ENCODE data around the gene PTH1R. TPM values are rescaled to one million over a fixed set of nuclear protein-coding genes. Genes with fewer than 3 reads are reported as not detected.

The PTH1R gene
- polyA plus RNA-seq, 3 donors, result not detected

- no peak overlapping the region for H3K4me3 ChIP-seq (replicated peaks in 1 of 3; ENCODE audit: low read depth in 2 of 3, low read length in 3 of 3)
- peak overlapping the region in 1 of 7 donors; percentile 22 for H3K27ac Mint-ChIP-seq
- H3K4me1 ChIP-seq (ENCODE audit: control insufficient read depth in 1 of 2, insufficient read depth in 2 of 2, low read length in 2 of 2), result peaks cover 14 to 30% of the 10 kb centered on the region in 2 donors
- H3K9me3 ChIP-seq (replicated peaks in 1 of 2; ENCODE audit: control insufficient read depth in 1 of 2, insufficient read depth in 1 of 2, low read length in 2 of 2), result no peaks in the 10 kb centered on the region
- H4K20me1 ChIP-seq (ENCODE audit: insufficient read depth, low read length), result no peaks in the 10 kb centered on the region
- H3K4me3 Mint-ChIP-seq, result no peak overlapping the region
- intact Hi-C loops (cut with micrococcal nuclease), result loop anchor here in 1 of 2 donors (5.0 kb wide), 2 partner anchors 39 to 199 kb away; no protein-coding TSS in a partner anchor
- H3K27me3 ChIP-seq (ENCODE audit: control insufficient read depth in 2 of 2, insufficient read depth in 2 of 2, low read length in 2 of 2), result peaks cover 0 to 3% of the 10 kb centered on the region in 2 donors
- no peaks in the 10 kb centered on the region for H3K36me3 Mint-ChIP-seq
- no peak for DNase-seq
- no peak for TF ChIP-seq CTCF (IDR thresholded peaks at IDR 0.05)
- H3K9ac ChIP-seq (ENCODE audit: insufficient read depth, low read length, poor library complexity, severe bottlenecking), result no peak overlapping the region
- 70% methylated on average over 4 of the region's 4 CpGs for WGBS (ENCODE audit: insufficient coverage)
- H3K9me3 Mint-ChIP-seq, result peaks cover 0 to 1% (median 0%) of the 10 kb centered on the region in 7 donors
- peaks cover 22% of the 10 kb centered on the region for H3K4me1 Mint-ChIP-seq
- H3K27ac ChIP-seq (ENCODE audit: low read depth in 1 of 2, low read length in 2 of 2), result no peak overlapping the region
- no peak overlapping the region for H3K4me2 ChIP-seq (replicated peaks; ENCODE audit: extremely low read depth, low read length, poor library complexity, severe bottlenecking)
- no peak overlapping the region for H2AFZ ChIP-seq (ENCODE audit: insufficient read depth, low read depth, low read length, poor library complexity, severe bottlenecking)
- no peaks in the 10 kb centered on the region for H3K79me2 ChIP-seq (ENCODE audit: insufficient read depth, low read length)
- H3K36me3 ChIP-seq (replicated peaks in 1 of 2; ENCODE audit: control insufficient read depth in 1 of 2, insufficient read depth in 2 of 2, low read length in 2 of 2), result no peaks in the 10 kb centered on the region
- H3K27me3 Mint-ChIP-seq (ENCODE audit: low read depth in 3 of 3), result peaks cover 2 to 5% (median 3%) of the 10 kb centered on the region in 3 donors
Observed at GRCh38 chr3:46906471-46907058, 29.0 kb downstream of the PTH1R start.

- WGBS (ENCODE audit: insufficient coverage), result 96% methylated on average over 3 of the region's 12 CpGs
Observed at GRCh38 chr3:46907271-46907670, 29.8 kb downstream of the PTH1R start.

More at GRCh38 chr3:46907271-46907670, 29.8 kb downstream of the PTH1R start:
- peaks cover 1 to 7% (median 2%) of the 10 kb centered on the region in 3 donors for H3K27me3 Mint-ChIP-seq (ENCODE audit: low read depth in 3 of 3)
- no peak for DNase-seq
- Histone ChIP-seq H4K20me1 (ENCODE audit: insufficient read depth, low read length) (no peaks in the 10 kb centered on the region), H3K27me3 (ENCODE audit: control insufficient read depth in 2 of 2, insufficient read depth in 2 of 2, low read length in 2 of 2) (peaks cover 0 to 3% of the 10 kb centered on the region in 2 donors), H3K79me2 (ENCODE audit: insufficient read depth, low read length) (no peaks in the 10 kb centered on the region), H3K9ac (ENCODE audit: insufficient read depth, low read length, poor library complexity, severe bottlenecking) (no peak overlapping the region), H3K4me1 (ENCODE audit: control insufficient read depth in 1 of 2, insufficient read depth in 2 of 2, low read length in 2 of 2) (peaks cover 14 to 30% of the 10 kb centered on the region in 2 donors), H3K4me3 (replicated peaks in 1 of 3; ENCODE audit: low read depth in 2 of 3, low read length in 3 of 3) (no peak overlapping the region), H2AFZ (ENCODE audit: insufficient read depth, low read depth, low read length, poor library complexity, severe bottlenecking) (no peak overlapping the region), H3K9me3 (replicated peaks in 1 of 2; ENCODE audit: control insufficient read depth in 1 of 2, insufficient read depth in 1 of 2, low read length in 2 of 2) (no peaks in the 10 kb centered on the region), H3K27ac (ENCODE audit: low read depth in 1 of 2, low read length in 2 of 2) (no peak overlapping the region), H3K4me2 (replicated peaks; ENCODE audit: extremely low read depth, low read length, poor library complexity, severe bottlenecking) (no peak overlapping the region), H3K36me3 (replicated peaks in 1 of 2; ENCODE audit: control insufficient read depth in 1 of 2, insufficient read depth in 2 of 2, low read length in 2 of 2) (no peaks in the 10 kb centered on the region)
- H3K36me3 Mint-ChIP-seq, result peaks cover 0 to 2% of the 10 kb centered on the region in 2 donors
- H3K9me3 Mint-ChIP-seq, result peaks cover 0 to 1% (median 0%) of the 10 kb centered on the region in 7 donors
- peaks cover 22% of the 10 kb centered on the region for H3K4me1 Mint-ChIP-seq
- no peak overlapping the region for H3K27ac Mint-ChIP-seq
- no peak for TF ChIP-seq CTCF (IDR thresholded peaks at IDR 0.05)
- H3K4me3 Mint-ChIP-seq, result no peak overlapping the region
- intact Hi-C loops (cut with micrococcal nuclease), result loop anchor here in 1 of 2 donors (5.0 kb wide), 2 partner anchors 40 to 200 kb away; no protein-coding TSS in a partner anchor
